GM23248 (cell line): ENCODE data around the gene YAF2.

ENCODE experiments used
- EZH2 ChIP-seq: fragments of 200-600 bp; sonication (generic); IDR thresholded peaks from 2 replicates; pipeline ENCODE4 v1.6.1; 2018; ENCODE audit warnings: antibody characterized with exemption, mild to moderate bottlenecking; ENCODE audit not compliant: insufficient read depth, poor library complexity, severe bottlenecking
- EZH2phosphoT487 ChIP-seq: fragments of 200-600 bp; sonication (generic); IDR thresholded peaks from 2 replicates; pipeline ENCODE4 v1.6.1; 2018; ENCODE audit warnings: antibody characterized with exemption, moderate library complexity, mild to moderate bottlenecking, low read depth; ENCODE audit not compliant: insufficient read depth

DNA sequence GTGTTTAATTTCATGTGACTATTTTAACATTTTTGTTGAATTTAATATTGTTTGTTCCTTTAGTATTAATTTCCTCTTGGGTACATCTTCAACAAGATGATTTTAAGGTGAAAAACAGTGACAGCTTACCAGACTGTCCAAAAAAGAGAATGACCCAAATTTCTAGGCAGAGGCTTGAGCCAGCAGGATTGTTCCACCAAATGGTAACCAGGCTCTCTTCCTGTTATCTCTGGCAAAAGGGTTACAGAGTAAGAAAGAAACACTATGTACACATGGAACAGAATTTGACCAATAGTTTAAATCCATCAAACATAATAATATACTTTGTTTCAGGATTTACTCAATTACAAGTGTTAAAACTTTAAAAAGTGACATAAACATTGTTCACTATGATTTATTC lies 39.0 kb downstream of the YAF2 start:
- no peak for TF ChIP-seq EZH2
- TF ChIP-seq EZH2phosphoT487: no peak
